Measurements from ENCODE around the gene CPD. TPM values are rescaled to one million over a fixed set of nuclear protein-coding genes. Genes with fewer than 3 reads are reported as not detected.

CPD gene
- 10 to 100 TPM; 36.9 to 63.6 (median 50.8) TPM for total RNA-seq

DNA sequence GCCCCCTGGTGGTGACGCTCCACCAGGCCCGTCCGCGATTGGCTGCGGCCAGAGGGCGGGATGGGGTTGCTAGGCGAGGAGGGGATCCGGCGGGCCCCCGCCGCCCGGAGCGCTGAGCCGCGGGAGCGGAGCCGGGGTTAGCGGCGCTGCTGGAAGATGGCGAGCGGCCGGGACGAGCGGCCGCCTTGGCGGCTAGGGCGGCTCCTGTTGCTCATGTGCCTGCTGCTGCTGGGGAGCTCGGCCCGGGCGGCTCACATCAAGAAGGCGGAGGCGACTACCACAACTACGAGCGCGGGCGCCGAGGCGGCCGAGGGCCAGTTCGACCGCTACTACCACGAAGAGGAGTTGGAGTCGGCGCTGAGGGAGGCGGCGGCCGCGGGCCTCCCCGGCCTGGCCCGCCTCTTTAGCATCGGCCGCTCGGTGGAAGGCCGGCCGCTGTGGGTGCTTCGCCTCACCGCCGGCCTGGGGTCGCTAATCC, at the start of gene CPD:
CPD (plus strand) TSS at position 103 of the 478 bp plus-strand sequence; CDS start at position 157, 54 bp downstream.
- intact Hi-C loops (cut with DNase I) = no loop called here
- Histone ChIP-seq H3K27ac (peak within 1 kb of the TSS; percentile 86 to 95 (median 88)), H3K4me1 (peaks cover 11 to 65% (median 25%) of the 10 kb centered on the region in 3 donors), H3K36me3 (no peaks in the 10 kb centered on the region), H3K9me3 (no peaks in the 10 kb centered on the region), H3K27me3 (no peaks in the 10 kb centered on the region), H3K4me3 (peak within 1 kb of the TSS; percentile 63 to 88 (median 82))
- 0% methylated on average over 6 to 17 of the region's 59 CpGs for WGBS, 2 donors
- DNase-seq = peak; percentile 79
- TF ChIP-seq, protein P1, sequence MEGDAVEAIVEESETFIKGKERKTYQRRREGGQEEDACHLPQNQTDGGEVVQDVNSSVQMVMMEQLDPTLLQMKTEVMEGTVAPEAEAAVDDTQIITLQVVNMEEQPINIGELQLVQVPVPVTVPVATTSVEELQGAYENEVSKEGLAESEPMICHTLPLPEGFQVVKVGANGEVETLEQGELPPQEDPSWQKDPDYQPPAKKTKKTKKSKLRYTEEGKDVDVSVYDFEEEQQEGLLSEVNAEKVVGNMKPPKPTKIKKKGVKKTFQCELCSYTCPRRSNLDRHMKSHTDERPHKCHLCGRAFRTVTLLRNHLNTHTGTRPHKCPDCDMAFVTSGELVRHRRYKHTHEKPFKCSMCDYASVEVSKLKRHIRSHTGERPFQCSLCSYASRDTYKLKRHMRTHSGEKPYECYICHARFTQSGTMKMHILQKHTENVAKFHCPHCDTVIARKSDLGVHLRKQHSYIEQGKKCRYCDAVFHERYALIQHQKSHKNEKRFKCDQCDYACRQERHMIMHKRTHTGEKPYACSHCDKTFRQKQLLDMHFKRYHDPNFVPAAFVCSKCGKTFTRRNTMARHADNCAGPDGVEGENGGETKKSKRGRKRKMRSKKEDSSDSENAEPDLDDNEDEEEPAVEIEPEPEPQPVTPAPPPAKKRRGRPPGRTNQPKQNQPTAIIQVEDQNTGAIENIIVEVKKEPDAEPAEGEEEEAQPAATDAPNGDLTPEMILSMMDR (IDR thresholded peaks at IDR 0.05) = peak in 4 of 6 experiments; percentile 12 to 56 (median 34)
- peak in 3 of 4 donors; percentile 81 to 96 (median 87) for TF ChIP-seq POLR2A (IDR thresholded peaks at IDR 0.05)

DNA sequence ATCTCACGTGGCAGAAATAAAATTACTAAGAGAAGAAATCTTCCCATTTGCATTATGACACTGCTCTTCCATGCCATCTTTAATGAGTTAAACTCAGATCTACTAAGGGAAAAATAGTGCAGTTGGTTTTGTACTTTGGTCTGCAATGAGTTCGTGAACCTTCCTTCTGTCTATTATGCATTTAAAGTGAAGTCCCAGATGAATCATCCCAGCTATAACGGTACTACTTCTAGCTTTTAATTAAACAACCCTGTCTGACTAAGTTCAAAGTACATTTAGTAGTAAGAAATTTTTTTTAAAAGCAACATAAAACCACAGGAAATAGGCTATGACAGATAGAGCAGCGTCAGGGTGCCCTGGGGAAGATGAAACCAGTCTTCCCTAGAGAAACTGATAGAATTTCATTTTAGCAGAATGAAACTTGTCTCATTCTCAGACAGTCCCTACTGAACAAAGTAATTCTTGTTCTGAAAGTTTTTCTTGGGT, 46.6 kb upstream of the CPD start:
- TF ChIP-seq POLR2A (IDR thresholded peaks at IDR 0.05) = no peak
- TF ChIP-seq, protein P1 (IDR thresholded peaks at IDR 0.05) = no peak
- intact Hi-C loops (cut with DNase I) = loop anchor here (10.0 kb wide), 1 partner anchor 207 kb away; no protein-coding TSS in a partner anchor
- no peaks in the 10 kb centered on the region for H3K27me3 ChIP-seq
- no peak overlapping the region for H3K27ac ChIP-seq
- H3K9me3 ChIP-seq = no peaks in the 10 kb centered on the region
- 31 to 41% methylated on average over 4 of the region's 4 CpGs for WGBS, 2 donors
- H3K4me1 ChIP-seq = peaks cover 0 to 32% (median 0%) of the 10 kb centered on the region in 3 donors
- no peaks in the 10 kb centered on the region for H3K36me3 ChIP-seq
- H3K4me3 ChIP-seq = no peak overlapping the region
- DNase-seq = no peak

DNA sequence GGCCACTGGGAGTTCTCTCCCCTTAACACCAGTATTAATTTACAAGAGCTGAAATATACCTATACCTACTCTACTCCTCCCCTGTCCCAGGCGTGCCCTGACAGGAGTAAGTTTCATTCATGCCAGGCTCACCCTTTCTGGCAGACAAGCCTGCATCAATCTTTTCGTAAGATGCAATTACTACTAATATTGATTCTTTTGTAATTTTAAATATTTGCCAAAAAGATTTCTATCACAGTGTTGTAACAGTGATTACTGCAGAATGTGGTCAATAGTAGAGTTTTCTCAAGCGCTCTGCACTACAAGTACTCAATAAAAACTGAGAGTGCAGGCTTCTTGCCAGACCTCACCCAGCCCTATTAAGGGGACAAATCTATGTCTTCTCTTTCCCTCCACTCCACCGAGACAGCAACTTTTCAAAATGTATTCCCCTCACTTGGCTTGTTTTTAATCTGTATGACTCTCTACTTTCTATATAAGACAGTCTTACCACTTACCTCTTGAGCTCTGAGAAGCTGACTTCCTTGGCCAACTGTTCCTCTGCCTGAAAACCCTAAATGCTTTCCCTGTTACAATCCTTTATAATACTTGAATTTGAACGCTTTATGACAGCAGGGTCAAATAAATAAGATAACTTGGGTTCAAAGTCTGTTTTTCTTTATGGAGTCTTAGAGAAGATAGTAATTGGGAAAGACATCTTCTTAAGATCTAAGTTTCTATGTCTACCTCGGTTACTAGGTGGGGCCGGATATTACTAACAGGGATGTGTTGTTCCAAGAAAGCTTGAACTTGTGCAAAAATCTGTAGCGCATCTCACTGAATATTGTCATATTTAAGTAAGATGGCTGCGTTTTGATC, 45.0 kb upstream of the CPD start, which contains the start of gene TMIGD1:
TMIGD1 (minus strand) TSS at position 555 of the 858 bp plus-strand sequence. CDS start 1,924 bp downstream, outside the sequence.
- H3K27ac ChIP-seq = peak within 1 kb of the TSS in 1 of 4 donors; percentile 27
- intact Hi-C loops (cut with DNase I) = loop anchor here (10.0 kb wide), 1 partner anchor 209 kb away; no protein-coding TSS in a partner anchor
- WGBS, 2 donors = 49 to 69% methylated on average over 9 of the region's 9 CpGs

DNA sequence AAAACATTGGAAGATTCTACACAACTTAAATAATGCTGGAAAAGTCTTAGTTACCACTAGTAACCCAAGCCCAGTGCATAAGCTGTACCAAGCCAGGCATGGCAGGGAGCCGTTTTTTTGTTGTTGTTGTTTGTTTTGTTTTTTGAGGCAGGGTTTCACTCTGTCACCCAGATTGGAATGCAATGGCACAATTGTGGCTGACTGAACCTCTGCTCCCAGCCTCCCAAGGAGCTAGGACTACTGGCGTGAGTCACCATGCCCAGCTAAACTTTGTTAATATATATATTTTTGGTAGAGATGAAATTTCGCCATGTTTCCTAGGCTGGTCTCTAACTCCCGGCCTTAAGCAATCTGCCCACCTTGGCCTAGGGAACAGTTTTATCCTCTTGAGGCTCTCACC, 44.3 kb upstream of the CPD start:
- H3K9me3 ChIP-seq = no peaks in the 10 kb centered on the region
- H3K4me1 ChIP-seq = peaks cover 0 to 32% (median 0%) of the 10 kb centered on the region in 3 donors
- intact Hi-C loops (cut with DNase I) = loop anchor here (10.0 kb wide), 1 partner anchor 210 kb away; no protein-coding TSS in a partner anchor
- WGBS, 2 donors = 82 to 98% methylated on average over 4 of the region's 4 CpGs
- H3K4me3 ChIP-seq = no peak overlapping the region
- peak overlapping the region in 1 of 4 donors; percentile 27 for H3K27ac ChIP-seq
- TF ChIP-seq, protein P1 (IDR thresholded peaks at IDR 0.05) = no peak
- no peak for TF ChIP-seq POLR2A (IDR thresholded peaks at IDR 0.05)
- no peaks in the 10 kb centered on the region for H3K36me3 ChIP-seq
- DNase-seq = no peak
- no peaks in the 10 kb centered on the region for H3K27me3 ChIP-seq

More for the DNA sequence above, 45.0 kb upstream of the CPD start, which contains the start of gene TMIGD1:
- Histone ChIP-seq H3K4me1 (peaks cover 0 to 32% (median 0%) of the 10 kb centered on the region in 3 donors), H3K36me3 (no peaks in the 10 kb centered on the region), H3K4me3 (no peak within 1 kb of the TSS), H3K9me3 (no peaks in the 10 kb centered on the region), H3K27me3 (no peaks in the 10 kb centered on the region)
- DNase-seq = no peak
- TF ChIP-seq POLR2A (IDR thresholded peaks at IDR 0.05) = no peak
- TF ChIP-seq, protein P1 (IDR thresholded peaks at IDR 0.05) = no peak
